ENCODE data around the gene SPOCD1. TPM values are rescaled to one million over a fixed set of nuclear protein-coding genes. Genes with fewer than 3 reads are reported as not detected.

SPOCD1 gene
- total RNA-seq, 1 donor = 3.4 TPM

- H3K27me3 ChIP-seq (ENCODE audit: insufficient read depth, low read length) = no peaks in the 10 kb centered on the region
- no peak overlapping the region for H3K4me3 ChIP-seq (ENCODE audit: low read length)
- H3K9me3 ChIP-seq (ENCODE audit: low read depth, low read length) = no peaks in the 10 kb centered on the region
- H3K4me1 ChIP-seq (ENCODE audit: insufficient read depth, low read length) = peaks cover 5% of the 10 kb centered on the region
Observed at GRCh38 chr1:31815307-31815645, 546 bp downstream of the SPOCD1 start.

GRCh38 chr1:31814631-31815306, 1.1 kb downstream of the SPOCD1 start:
- H3K4me1 ChIP-seq (ENCODE audit: insufficient read depth, low read length) = peaks cover 5% of the 10 kb centered on the region
- no peaks in the 10 kb centered on the region for H3K27me3 ChIP-seq (ENCODE audit: insufficient read depth, low read length)
- H3K9me3 ChIP-seq (ENCODE audit: low read depth, low read length) = no peaks in the 10 kb centered on the region
- no peak overlapping the region for H3K4me3 ChIP-seq (ENCODE audit: low read length)

GRCh38 chr1:31814041-31814511, 1.7 kb downstream of the SPOCD1 start:
- no peaks in the 10 kb centered on the region for H3K9me3 ChIP-seq (ENCODE audit: low read depth, low read length)
- no peaks in the 10 kb centered on the region for H3K27me3 ChIP-seq (ENCODE audit: insufficient read depth, low read length)
- peaks cover 5% of the 10 kb centered on the region for H3K4me1 ChIP-seq (ENCODE audit: insufficient read depth, low read length)
- H3K4me3 ChIP-seq (ENCODE audit: low read length) = no peak overlapping the region

DNA sequence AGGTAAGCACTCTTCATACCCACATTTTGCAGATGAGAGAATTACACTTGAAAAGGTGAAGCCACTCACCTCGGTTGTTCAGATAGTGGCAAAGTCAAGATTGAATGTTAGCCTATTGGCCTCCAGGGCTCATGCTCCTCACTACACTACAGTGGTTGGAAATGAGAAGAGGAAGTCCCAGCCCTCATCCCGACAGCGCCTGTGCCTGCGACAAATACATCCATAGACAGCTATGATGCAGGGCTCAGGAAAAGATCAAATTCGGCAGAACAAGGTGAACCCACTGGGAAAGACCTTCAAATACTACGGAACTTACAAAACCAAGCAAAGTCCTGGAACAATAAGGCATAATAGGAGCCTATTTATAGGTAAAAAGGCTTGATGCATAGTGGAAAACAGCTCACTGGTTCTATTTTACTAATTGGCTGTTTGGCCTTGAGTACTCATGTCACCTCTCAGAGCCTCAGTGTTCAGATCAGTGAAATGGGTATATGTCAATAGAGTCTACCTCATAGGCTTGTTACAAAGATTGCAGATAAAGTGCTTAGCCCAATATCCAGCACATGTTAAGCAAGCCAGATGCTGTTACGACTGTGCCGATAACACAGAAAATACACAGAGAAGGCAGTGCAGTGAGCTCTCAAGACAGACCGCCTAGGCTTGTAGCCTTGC, 3.5 kb downstream of the SPOCD1 start:
- Histone ChIP-seq H3K4me3 (ENCODE audit: low read length) (no peak overlapping the region), H3K4me1 (ENCODE audit: insufficient read depth, low read length) (peaks cover 5% of the 10 kb centered on the region), H3K27me3 (ENCODE audit: insufficient read depth, low read length) (no peaks in the 10 kb centered on the region), H3K9me3 (ENCODE audit: low read depth, low read length) (no peaks in the 10 kb centered on the region)

GRCh38 chr1:31811605-31812004, 4.2 kb downstream of the SPOCD1 start:
- no peaks in the 10 kb centered on the region for H3K27me3 ChIP-seq (ENCODE audit: insufficient read depth, low read length)
- peaks cover 5% of the 10 kb centered on the region for H3K4me1 ChIP-seq (ENCODE audit: insufficient read depth, low read length)
- H3K4me3 ChIP-seq (ENCODE audit: low read length) = no peak overlapping the region
- no peaks in the 10 kb centered on the region for H3K9me3 ChIP-seq (ENCODE audit: low read depth, low read length)

GRCh38 chr1:31809698-31810097, 6.1 kb downstream of the SPOCD1 start:
- H3K4me1 ChIP-seq (ENCODE audit: insufficient read depth, low read length) = no peaks in the 10 kb centered on the region
- no peaks in the 10 kb centered on the region for H3K9me3 ChIP-seq (ENCODE audit: low read depth, low read length)
- H3K4me3 ChIP-seq (ENCODE audit: low read length) = no peak overlapping the region
- H3K27me3 ChIP-seq (ENCODE audit: insufficient read depth, low read length) = no peaks in the 10 kb centered on the region

- H3K4me3 ChIP-seq (ENCODE audit: low read length) = no peak overlapping the region
- no peaks in the 10 kb centered on the region for H3K27me3 ChIP-seq (ENCODE audit: insufficient read depth, low read length)
- H3K9me3 ChIP-seq (ENCODE audit: low read depth, low read length) = no peaks in the 10 kb centered on the region
- H3K4me1 ChIP-seq (ENCODE audit: insufficient read depth, low read length) = no peaks in the 10 kb centered on the region
Observed at GRCh38 chr1:31807273-31808048, 8.4 kb downstream of the SPOCD1 start.

DNA sequence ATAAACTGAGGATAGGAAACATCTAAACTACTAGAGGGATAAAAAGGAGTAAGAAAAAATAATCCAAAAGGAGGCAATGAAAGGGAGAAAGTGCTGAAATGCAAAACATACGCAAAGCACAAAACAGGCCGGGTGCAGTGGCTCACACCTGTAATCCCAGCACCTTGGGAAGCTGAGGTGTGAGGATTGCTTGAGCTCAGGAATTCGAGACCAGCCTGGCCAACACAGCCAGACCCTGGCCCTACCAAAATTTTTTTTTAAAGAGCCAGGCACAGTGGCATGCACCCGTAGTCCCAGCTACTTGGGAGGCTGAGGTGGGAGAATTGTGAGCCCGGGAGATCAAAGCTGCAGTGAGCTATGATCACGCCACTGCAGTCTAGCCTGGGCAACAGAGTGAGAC, 10.5 kb downstream of the SPOCD1 start:
- Histone ChIP-seq H3K4me1 (ENCODE audit: insufficient read depth, low read length) (no peaks in the 10 kb centered on the region), H3K4me3 (ENCODE audit: low read length) (no peak overlapping the region), H3K27me3 (ENCODE audit: insufficient read depth, low read length) (no peaks in the 10 kb centered on the region), H3K9me3 (ENCODE audit: low read depth, low read length) (no peaks in the 10 kb centered on the region)

DNA sequence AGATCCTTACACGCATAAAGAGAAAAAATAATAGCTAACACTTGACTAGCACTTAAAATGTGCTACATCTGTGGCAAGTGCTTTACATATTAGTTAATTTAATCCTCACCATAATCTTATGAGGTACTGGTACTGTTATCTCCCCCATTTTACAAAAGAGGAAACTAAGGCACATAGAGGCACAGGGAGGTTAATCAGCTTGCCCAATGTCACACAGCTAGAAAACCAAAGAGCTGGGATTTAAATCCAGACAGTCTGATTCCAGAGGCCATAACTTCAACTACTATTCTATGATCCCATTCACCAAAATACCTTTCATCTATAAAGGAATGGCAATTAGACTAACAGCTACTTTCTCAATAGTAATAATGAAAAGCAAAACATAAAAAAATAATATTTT, 11.7 kb downstream of the SPOCD1 start:
- Histone ChIP-seq H3K4me1 (ENCODE audit: insufficient read depth, low read length) (no peaks in the 10 kb centered on the region), H3K9me3 (ENCODE audit: low read depth, low read length) (no peaks in the 10 kb centered on the region), H3K27me3 (ENCODE audit: insufficient read depth, low read length) (no peaks in the 10 kb centered on the region), H3K4me3 (ENCODE audit: low read length) (no peak overlapping the region)

- H3K4me1 ChIP-seq (ENCODE audit: insufficient read depth, low read length) = no peaks in the 10 kb centered on the region
- H3K9me3 ChIP-seq (ENCODE audit: low read depth, low read length) = no peaks in the 10 kb centered on the region
- no peak overlapping the region for H3K4me3 ChIP-seq (ENCODE audit: low read length)
- no peaks in the 10 kb centered on the region for H3K27me3 ChIP-seq (ENCODE audit: insufficient read depth, low read length)
Observed at GRCh38 chr1:31803610-31804009, 12.2 kb downstream of the SPOCD1 start.

- no peaks in the 10 kb centered on the region for H3K9me3 ChIP-seq (ENCODE audit: low read depth, low read length)
- no peaks in the 10 kb centered on the region for H3K4me1 ChIP-seq (ENCODE audit: insufficient read depth, low read length)
- no peak overlapping the region for H3K4me3 ChIP-seq (ENCODE audit: low read length)
- H3K27me3 ChIP-seq (ENCODE audit: insufficient read depth, low read length) = no peaks in the 10 kb centered on the region
Observed at GRCh38 chr1:31802190-31803150, 13.4 kb downstream of the SPOCD1 start.

- no peaks in the 10 kb centered on the region for H3K4me1 ChIP-seq (ENCODE audit: insufficient read depth, low read length)
- no peaks in the 10 kb centered on the region for H3K27me3 ChIP-seq (ENCODE audit: insufficient read depth, low read length)
- H3K4me3 ChIP-seq (ENCODE audit: low read length) = no peak overlapping the region
- no peaks in the 10 kb centered on the region for H3K9me3 ChIP-seq (ENCODE audit: low read depth, low read length)
Observed at GRCh38 chr1:31801458-31801857, 14.4 kb downstream of the SPOCD1 start.

GRCh38 chr1:31800674-31800967, 15.2 kb downstream of the SPOCD1 start:
- H3K4me3 ChIP-seq (ENCODE audit: low read length) = no peak overlapping the region
- H3K27me3 ChIP-seq (ENCODE audit: insufficient read depth, low read length) = no peaks in the 10 kb centered on the region
- H3K9me3 ChIP-seq (ENCODE audit: low read depth, low read length) = no peaks in the 10 kb centered on the region
- no peaks in the 10 kb centered on the region for H3K4me1 ChIP-seq (ENCODE audit: insufficient read depth, low read length)

- Histone ChIP-seq H3K4me3 (ENCODE audit: low read length) (no peak overlapping the region), H3K27me3 (ENCODE audit: insufficient read depth, low read length) (no peaks in the 10 kb centered on the region), H3K4me1 (ENCODE audit: insufficient read depth, low read length) (no peaks in the 10 kb centered on the region), H3K9me3 (ENCODE audit: low read depth, low read length) (no peaks in the 10 kb centered on the region)
Observed at GRCh38 chr1:31799895-31800673, 15.7 kb downstream of the SPOCD1 start.
